Measurements from ENCODE around the gene GFRA1.
"Not testable (repeated sequence)": the region's sequence is repeated elsewhere in the genome, so short reads cannot be mapped to it uniquely, and the experiment has no call there.

The GFRA1 gene

DNA sequence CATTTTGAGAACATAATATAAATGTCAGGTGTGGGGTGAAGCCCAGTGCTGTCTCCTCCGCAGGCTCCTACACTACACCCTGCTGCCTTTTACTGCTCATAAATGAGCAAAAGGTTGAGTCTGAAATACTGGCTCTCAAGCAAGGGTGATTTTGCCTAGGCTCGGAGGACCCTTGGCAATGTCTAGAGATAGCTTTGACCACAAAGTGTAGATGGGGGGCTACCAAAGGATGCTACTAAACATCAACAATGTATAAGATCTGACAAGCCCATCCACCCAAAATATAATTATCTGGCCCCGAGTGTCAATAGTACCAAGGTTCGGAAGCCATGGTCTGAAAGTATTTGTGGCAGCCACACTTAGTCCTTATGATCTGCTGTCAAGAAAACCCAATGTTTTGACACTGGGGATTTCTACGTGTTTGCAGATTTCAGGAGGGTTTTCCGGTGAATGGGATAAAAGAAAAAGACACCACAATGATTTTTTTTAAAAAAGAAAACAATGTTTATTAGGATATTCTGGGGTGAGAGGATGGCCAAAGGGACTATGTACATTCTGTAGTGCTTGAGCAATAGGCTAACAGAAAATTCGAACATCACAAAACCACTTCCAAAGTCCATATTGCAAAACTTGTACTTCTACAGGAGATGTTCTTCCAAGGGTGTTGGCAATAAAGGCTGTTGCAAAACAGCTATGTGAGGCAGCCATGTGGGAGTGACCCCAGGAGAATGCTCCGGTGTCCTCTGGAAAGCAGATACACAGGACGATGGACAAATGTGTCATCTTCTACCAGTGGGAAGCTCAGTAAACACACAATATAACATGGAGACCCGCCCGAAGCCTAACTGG lies 216.3 kb downstream of the GFRA1 start:
- DNase-seq (ENCODE audit: low read depth, low spot score), result no peak
- in situ Hi-C loops (cut with HindIII; ENCODE audit: low sequenced_read_pairs), result no loop called here
- no peak for TF ChIP-seq CTCF (IDR thresholded peaks at IDR 0.05; ENCODE audit: low read depth, low read length)
- H3K4me3 ChIP-seq (ENCODE audit: low read depth, low read length), result no peak overlapping the region

GRCh38 chr10:116055917-116056252 lies 217.1 kb downstream of the GFRA1 start:
- in situ Hi-C loops (cut with HindIII; ENCODE audit: low sequenced_read_pairs), result no loop called here
- no peak overlapping the region for H3K4me3 ChIP-seq (ENCODE audit: low read depth, low read length)
- no peak for TF ChIP-seq CTCF (IDR thresholded peaks at IDR 0.05; ENCODE audit: low read depth, low read length)
- no peak for DNase-seq (ENCODE audit: low read depth, low spot score)

DNA sequence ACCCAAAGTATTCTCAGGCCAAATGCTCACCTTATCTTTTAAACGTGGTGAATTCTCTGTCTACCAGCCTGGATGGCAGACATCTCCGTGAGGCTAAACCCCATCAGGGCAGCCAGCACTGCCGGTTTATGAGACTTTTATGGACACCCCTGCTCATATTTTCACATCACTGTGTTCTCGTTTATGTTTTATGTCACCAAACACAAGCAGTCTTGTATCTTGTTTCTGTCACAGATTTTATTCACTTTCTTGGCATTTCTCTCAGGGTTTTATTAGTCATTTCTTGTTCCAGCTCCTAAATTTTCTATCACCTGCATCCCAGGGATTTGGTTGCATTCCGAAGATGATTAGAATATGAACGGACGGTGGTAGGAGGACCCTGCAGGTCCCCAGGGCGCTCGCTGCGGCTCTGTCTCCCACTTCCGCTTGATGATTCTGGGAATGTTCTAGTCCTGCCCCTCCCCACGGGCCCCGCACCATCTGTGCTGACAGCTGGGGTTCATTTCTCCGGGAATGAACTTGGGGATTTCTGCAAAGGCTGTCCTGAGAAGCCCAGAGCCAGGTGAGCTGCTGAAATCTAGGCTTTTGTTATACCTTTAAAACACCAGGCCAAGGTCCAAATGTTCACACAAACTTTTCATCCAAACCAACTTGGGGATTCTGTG lies 217.6 kb downstream of the GFRA1 start:
- no peak for DNase-seq (ENCODE audit: low read depth, low spot score)
- TF ChIP-seq CTCF (IDR thresholded peaks at IDR 0.05; ENCODE audit: low read depth, low read length), result no peak

DNA sequence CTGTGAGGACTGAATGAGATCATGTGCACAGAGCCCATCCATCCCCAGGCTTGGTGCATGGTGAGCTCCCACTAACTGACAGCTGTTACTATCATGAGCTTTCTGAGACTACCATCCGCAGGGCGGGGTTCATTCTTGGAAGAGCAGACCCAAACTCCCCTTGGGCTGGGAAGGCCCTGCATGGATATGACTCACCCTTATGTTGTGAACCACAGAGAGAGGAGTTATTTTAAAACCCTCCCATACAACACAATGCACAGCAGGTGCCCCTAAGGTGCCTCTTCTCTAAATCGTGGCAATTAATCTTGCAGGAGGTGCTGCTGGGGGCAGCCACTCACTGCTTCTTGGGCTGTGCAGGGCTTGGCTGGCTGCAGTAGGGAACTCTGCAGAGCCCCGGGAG lies 219.1 kb downstream of the GFRA1 start:
- TF ChIP-seq CTCF (IDR thresholded peaks at IDR 0.05; ENCODE audit: low read depth, low read length), result no peak
- in situ Hi-C loops (cut with HindIII; ENCODE audit: low sequenced_read_pairs), result no loop called here
- no peak for DNase-seq (ENCODE audit: low read depth, low spot score)
- H3K4me3 ChIP-seq (ENCODE audit: low read depth, low read length), result no peak overlapping the region

More for the DNA sequence above, 217.6 kb downstream of the GFRA1 start:
- in situ Hi-C loops (cut with HindIII; ENCODE audit: low sequenced_read_pairs), result no loop called here
- H3K4me3 ChIP-seq (ENCODE audit: low read depth, low read length), result no peak overlapping the region

DNA sequence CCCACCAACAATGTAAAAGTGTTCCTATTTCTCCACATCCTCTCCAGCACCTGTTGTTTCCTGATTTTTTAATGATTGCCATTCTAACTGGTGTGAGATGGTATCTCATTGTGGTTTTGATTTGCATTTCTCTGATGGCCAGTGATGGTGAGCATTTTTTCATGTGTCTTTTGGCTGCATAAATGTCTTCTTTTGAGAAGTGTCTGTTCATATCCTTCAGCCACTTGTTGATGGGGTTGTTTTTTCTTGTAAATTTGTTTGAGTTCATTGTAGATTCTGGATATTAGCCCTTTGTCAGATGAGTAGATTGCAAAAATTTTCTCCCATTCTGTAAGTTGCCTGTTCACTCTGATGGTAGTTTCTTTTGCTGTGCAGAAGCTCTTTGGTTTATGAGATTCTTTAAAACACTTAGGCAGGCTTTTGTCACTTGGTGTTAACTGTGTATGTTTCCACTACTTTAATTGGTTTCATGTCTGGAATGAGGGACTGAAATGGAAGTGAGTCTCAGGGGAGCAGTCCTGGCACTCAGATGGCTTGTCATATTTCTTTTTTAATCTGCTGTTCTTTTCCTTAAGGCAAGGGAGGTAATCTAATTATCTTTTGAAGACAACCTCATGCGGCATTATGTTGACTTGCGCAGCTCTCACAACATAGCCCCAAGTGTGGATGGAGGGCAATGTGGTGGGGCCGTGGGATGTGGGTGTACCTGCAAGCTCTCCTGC lies 219.8 kb downstream of the GFRA1 start:
- H3K4me3 ChIP-seq (ENCODE audit: low read depth, low read length); in situ Hi-C loops (cut with HindIII; ENCODE audit: low sequenced_read_pairs); DNase-seq (ENCODE audit: low read depth, low spot score): not testable (repeated sequence)

- DNase-seq (ENCODE audit: low read depth, low spot score), result not testable (repeated sequence)
These were observed 220.5 kb downstream of the GFRA1 start for GRCh38 chr10:116052522-116052921.

GRCh38 chr10:116049974-116050304 lies 223.1 kb downstream of the GFRA1 start:
- TF ChIP-seq CTCF (IDR thresholded peaks at IDR 0.05; ENCODE audit: low read depth, low read length), result no peak
- H3K4me3 ChIP-seq (ENCODE audit: low read depth, low read length), result no peak overlapping the region
- no peak for DNase-seq (ENCODE audit: low read depth, low spot score)
- in situ Hi-C loops (cut with HindIII; ENCODE audit: low sequenced_read_pairs), result no loop called here

More at GRCh38 chr10:116052522-116052921, 220.5 kb downstream of the GFRA1 start:
- in situ Hi-C loops (cut with HindIII; ENCODE audit: low sequenced_read_pairs); H3K4me3 ChIP-seq (ENCODE audit: low read depth, low read length): not testable (repeated sequence)
